HepG2 (cell line): ENCODE data around the gene SH3BP2. TPM values are rescaled to one million over a fixed set of nuclear protein-coding genes. Genes with fewer than 3 reads are reported as not detected.
A peak's percentile ranks its signal among the peaks of the same experiment; 100 is the strongest.

ENCODE experiments used
- EP300 ChIP-seq, 3 experiments: sonication (generic) in 1 of 3; formaldehyde crosslinking in 1 of 3; IDR thresholded peaks; 2 replicates each; pipeline versions ENCODE4 v1.5.1 to v1.6.1; 2011 to 2020; ENCODE audit warnings: low read depth in 2 of 3, low read length in 2 of 3, borderline replicate concordance in 1 of 3, improper control_type of control experiment in 1 of 3, mild to moderate bottlenecking in 1 of 3, missing genetic modification reagents in 1 of 3, moderate library complexity in 1 of 3
- MZF1 ChIP-seq: sonication (generic); formaldehyde crosslinking; IDR thresholded peaks from 2 replicates; pipeline ENCODE4 v1.8.1; 2023; ENCODE audit warnings: mild to moderate bottlenecking, missing genetic modification reagents, borderline replicate concordance
- NRL ChIP-seq: sonication (generic); formaldehyde crosslinking; IDR thresholded peaks from 2 replicates; pipeline ENCODE4 v1.5.0; 2020; ENCODE audit warnings: missing genetic modification reagents, mild to moderate bottlenecking, moderate library complexity, borderline replicate concordance
- PPARG ChIP-seq: conservative IDR thresholded peaks from 2 replicates; pipeline ENCODE4 v1.6.1; 2016; ENCODE audit warnings: missing biosample characterization, missing genetic modification reagents
- RBFOX2 ChIP-seq: fragments of 200-400 bp; formaldehyde crosslinking; IDR thresholded peaks from 2 replicates; pipeline ENCODE4 v1.6.1; 2017; ENCODE audit warnings: low read depth, mild to moderate bottlenecking, low read length
- XRCC5 ChIP-seq: fragments of 200-400 bp; formaldehyde crosslinking; optimal IDR thresholded peaks from 2 replicates; pipeline ENCODE3; 2017; ENCODE audit warnings: mild to moderate bottlenecking, low read length
- ZMYM2 ChIP-seq: sonication (generic); formaldehyde crosslinking; IDR thresholded peaks from 2 replicates; pipeline ENCODE4 v1.8.0; 2022; ENCODE audit warnings: mild to moderate bottlenecking, missing genetic modification reagents
- ZNF746 ChIP-seq: sonication (generic); formaldehyde crosslinking; IDR thresholded peaks from 2 replicates; pipeline ENCODE4 v1.8.0; 2022; ENCODE audit warnings: mild to moderate bottlenecking, missing genetic modification reagents
- polyA plus RNA-seq, 8 experiments: library from polyadenylated mRNA; depleted of rRNA in 3 of 8; stranded (reverse) in 7 of 8; unstranded in 1 of 8; fragments of >200 nt; fragmentation: Illumina TruSeq in 4 of 8; extraction: Trizol in 4 of 8; gene quantifications; 2 replicates each; pipeline versions ENCODE4 v1.2.1 to v1.2.3, GENCODE V29; 2011 to 2016; ENCODE audit warnings: low read depth in 4 of 8, missing spikeins in 1 of 8, mixed read lengths in 1 of 8; ENCODE audit not compliant: insufficient read depth in 1 of 8
- total RNA-seq, 5 experiments: library from RNA; depleted of rRNA; stranded (reverse); fragments of >200 nt; fragmentation: Illumina TruSeq; extraction: Trizol; gene quantifications; 2 replicates each; pipeline ENCODE4 v1.2.3, GENCODE V29; 2016; ENCODE audit warnings: low read depth in 1 of 5
- TF ChIP-seq, protein P1 (sequence below), 2 experiments: fragments of 450-650 bp in 1 of 2; sonication (generic) in 1 of 2; formaldehyde crosslinking in 1 of 2; IDR thresholded peaks; 2 replicates each; pipeline versions ENCODE4 v1.6.1 to v1.8.0; 2016 to 2022; ENCODE audit warnings: antibody characterized with exemption in 1 of 2, mild to moderate bottlenecking in 1 of 2, missing genetic modification reagents in 1 of 2
- TF ChIP-seq, protein P2 (sequence below): sonication (generic); formaldehyde crosslinking; IDR thresholded peaks from 2 replicates; pipeline ENCODE4 v1.8.0; 2022; ENCODE audit warnings: mild to moderate bottlenecking, missing genetic modification reagents, moderate library complexity
- TF ChIP-seq, protein P3 (sequence below): sonication (generic); formaldehyde crosslinking; IDR thresholded peaks from 2 replicates; pipeline ENCODE4 v1.8.1; 2023; ENCODE audit warnings: mild to moderate bottlenecking, moderate library complexity, missing genetic modification reagents
- TF ChIP-seq, protein P4 (sequence below): sonication (generic); formaldehyde crosslinking; IDR thresholded peaks from 2 replicates; pipeline ENCODE4 v1.4.0; 2020; ENCODE audit warnings: mild to moderate bottlenecking, low read depth, missing genetic modification reagents

The SH3BP2 gene
- total and polyA plus RNA-seq, 2 of the 13 experiments (the other 11 are each of a cell fraction or from before 2014, with no cell fraction given) = 16.9 to 34.5 TPM

DNA sequence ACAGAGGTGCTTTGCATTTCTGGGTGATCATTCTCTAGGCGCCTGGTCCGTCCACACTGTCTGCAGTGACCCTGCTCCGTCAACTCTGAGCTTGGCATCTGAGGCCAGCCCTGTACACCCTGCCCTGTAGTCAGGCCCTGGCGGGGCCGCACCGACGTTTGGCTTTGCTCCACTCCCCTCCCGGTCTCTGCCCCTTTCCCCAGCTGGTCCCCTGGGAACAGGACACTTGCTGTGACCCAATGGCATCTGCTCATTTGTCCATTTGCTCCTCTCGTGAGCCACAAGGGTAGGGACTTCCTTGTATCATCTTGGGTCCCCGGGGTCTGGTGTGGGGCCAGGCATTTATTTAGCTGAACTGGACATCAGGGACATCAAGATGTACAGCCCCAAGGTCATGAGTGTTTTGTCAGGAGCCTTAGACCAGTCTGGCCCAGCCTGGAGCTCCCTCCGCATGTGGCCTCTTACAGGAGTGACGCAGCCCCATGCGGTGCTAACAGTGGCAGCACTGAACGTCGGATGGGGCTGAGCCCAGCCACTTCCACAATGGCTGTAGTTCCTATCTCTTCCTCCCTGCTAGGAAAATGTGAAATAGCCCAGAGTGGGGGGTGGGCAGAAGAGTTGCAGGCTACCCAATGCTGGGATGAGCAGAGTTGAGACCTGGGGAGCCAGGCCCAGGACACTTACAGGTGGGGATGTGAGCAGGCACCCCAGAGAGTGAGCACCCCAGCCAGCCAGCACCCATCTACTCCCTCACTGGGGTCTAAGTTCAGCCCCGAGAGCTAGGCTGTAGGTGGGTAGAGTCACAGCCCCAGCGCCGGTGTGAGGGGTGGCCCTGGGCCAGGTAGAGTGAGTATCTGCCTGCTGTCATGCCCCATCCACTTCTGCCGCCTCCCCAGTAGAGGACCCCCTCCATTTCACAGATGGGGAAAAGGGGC, 2.0 kb upstream of the SH3BP2 start (continued):
- TF ChIP-seq, protein P1, sequence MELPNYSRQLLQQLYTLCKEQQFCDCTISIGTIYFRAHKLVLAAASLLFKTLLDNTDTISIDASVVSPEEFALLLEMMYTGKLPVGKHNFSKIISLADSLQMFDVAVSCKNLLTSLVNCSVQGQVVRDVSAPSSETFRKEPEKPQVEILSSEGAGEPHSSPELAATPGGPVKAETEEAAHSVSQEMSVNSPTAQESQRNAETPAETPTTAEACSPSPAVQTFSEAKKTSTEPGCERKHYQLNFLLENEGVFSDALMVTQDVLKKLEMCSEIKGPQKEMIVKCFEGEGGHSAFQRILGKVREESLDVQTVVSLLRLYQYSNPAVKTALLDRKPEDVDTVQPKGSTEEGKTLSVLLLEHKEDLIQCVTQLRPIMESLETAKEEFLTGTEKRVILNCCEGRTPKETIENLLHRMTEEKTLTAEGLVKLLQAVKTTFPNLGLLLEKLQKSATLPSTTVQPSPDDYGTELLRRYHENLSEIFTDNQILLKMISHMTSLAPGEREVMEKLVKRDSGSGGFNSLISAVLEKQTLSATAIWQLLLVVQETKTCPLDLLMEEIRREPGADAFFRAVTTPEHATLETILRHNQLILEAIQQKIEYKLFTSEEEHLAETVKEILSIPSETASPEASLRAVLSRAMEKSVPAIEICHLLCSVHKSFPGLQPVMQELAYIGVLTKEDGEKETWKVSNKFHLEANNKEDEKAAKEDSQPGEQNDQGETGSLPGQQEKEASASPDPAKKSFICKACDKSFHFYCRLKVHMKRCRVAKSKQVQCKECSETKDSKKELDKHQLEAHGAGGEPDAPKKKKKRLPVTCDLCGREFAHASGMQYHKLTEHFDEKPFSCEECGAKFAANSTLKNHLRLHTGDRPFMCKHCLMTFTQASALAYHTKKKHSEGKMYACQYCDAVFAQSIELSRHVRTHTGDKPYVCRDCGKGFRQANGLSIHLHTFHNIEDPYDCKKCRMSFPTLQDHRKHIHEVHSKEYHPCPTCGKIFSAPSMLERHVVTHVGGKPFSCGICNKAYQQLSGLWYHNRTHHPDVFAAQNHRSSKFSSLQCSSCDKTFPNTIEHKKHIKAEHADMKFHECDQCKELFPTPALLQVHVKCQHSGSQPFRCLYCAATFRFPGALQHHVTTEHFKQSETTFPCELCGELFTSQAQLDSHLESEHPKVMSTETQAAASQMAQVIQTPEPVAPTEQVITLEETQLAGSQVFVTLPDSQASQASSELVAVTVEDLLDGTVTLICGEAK (IDR thresholded peaks at IDR 0.05) = no peak
- TF ChIP-seq, protein P1 (CRISPR knock-in tag; IDR thresholded peaks at IDR 0.05) = no peak
- peak; percentile 33; the same call in 1 of the 2 replicates for TF ChIP-seq ZMYM2 (CRISPR knock-in tag)
- 0 out of 2 replicates have a peak, but pooled peaks have one; percentile 12 for TF ChIP-seq MZF1 (CRISPR knock-in tag)
- TF ChIP-seq, protein P2, sequence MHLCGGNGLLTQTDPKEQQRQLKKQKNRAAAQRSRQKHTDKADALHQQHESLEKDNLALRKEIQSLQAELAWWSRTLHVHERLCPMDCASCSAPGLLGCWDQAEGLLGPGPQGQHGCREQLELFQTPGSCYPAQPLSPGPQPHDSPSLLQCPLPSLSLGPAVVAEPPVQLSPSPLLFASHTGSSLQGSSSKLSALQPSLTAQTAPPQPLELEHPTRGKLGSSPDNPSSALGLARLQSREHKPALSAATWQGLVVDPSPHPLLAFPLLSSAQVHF (CRISPR knock-in tag) = no peak
- TF ChIP-seq EP300 (IDR thresholded peaks at IDR 0.05; ENCODE audit: low read depth in 2 of 2, low read length in 2 of 2) = no peak
- no peak for TF ChIP-seq EP300 (CRISPR knock-in tag; IDR thresholded peaks at IDR 0.05; ENCODE audit: borderline replicate concordance)
- TF ChIP-seq, protein P3, sequence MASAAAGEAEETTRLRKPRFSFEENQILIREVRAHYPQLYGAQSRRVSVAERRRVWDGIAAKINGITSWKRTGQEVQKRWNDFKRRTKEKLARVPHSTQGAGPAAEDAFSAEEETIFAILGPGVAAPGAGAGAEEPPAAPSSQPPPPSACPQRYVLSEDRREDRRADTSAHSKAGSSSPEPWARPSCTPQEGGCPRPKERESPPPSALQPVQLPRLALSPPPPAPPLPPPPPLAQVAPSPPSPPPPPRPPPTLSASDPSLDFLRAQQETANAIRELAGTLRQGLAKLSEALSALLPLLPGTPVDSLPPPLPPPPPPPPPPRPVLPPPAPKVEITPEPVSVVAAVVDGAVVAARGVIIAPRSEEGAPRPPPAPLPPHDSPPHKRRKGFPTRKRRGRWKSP = no peak
- peak; percentile 9 for TF ChIP-seq XRCC5
- TF ChIP-seq NRL (CRISPR knock-in tag) = no peak
- TF ChIP-seq PPARG (CRISPR knock-in tag) = no peak
- TF ChIP-seq ZNF746 (CRISPR knock-in tag) = 0 out of 2 replicates have a peak, but pooled peaks have one; percentile 39
- no peak for TF ChIP-seq RBFOX2
- TF ChIP-seq, protein P4, sequence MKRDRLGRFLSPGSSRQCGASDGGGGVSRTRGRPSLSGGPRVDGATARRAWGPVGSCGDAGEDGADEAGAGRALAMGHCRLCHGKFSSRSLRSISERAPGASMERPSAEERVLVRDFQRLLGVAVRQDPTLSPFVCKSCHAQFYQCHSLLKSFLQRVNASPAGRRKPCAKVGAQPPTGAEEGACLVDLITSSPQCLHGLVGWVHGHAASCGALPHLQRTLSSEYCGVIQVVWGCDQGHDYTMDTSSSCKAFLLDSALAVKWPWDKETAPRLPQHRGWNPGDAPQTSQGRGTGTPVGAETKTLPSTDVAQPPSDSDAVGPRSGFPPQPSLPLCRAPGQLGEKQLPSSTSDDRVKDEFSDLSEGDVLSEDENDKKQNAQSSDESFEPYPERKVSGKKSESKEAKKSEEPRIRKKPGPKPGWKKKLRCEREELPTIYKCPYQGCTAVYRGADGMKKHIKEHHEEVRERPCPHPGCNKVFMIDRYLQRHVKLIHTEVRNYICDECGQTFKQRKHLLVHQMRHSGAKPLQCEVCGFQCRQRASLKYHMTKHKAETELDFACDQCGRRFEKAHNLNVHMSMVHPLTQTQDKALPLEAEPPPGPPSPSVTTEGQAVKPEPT (CRISPR knock-in tag) = no peak
